Gastrocnemius medialis (tissue), 4 donors: Measurements from ENCODE around the gene IRS1.

ENCODE experiments used
- POLR2A ChIP-seq, 2 donors: fragments of 450-650 bp; IDR thresholded peaks; one replicate each; pipeline ENCODE4 v1.6.1; 2017; ENCODE audit warnings: antibody characterized with exemption in 2 of 2, mild to moderate bottlenecking in 2 of 2, moderate library complexity in 2 of 2
- TF ChIP-seq, protein P1 (sequence below), 5 experiments: fragments of 450-650 bp in 3 of 5; fragments of 200-600 bp in 2 of 5; sonication (generic) in 2 of 5; IDR thresholded peaks in 4 of 5; conservative IDR thresholded peaks in 1 of 5; 1 replicate in 4 of 5; 2 replicates in 1 of 5; pipeline ENCODE4 v1.5.1; 2016 to 2019; ENCODE audit warnings: antibody characterized with exemption in 5 of 5, mild to moderate bottlenecking in 3 of 5, moderate library complexity in 3 of 5

- TF ChIP-seq, protein P1, sequence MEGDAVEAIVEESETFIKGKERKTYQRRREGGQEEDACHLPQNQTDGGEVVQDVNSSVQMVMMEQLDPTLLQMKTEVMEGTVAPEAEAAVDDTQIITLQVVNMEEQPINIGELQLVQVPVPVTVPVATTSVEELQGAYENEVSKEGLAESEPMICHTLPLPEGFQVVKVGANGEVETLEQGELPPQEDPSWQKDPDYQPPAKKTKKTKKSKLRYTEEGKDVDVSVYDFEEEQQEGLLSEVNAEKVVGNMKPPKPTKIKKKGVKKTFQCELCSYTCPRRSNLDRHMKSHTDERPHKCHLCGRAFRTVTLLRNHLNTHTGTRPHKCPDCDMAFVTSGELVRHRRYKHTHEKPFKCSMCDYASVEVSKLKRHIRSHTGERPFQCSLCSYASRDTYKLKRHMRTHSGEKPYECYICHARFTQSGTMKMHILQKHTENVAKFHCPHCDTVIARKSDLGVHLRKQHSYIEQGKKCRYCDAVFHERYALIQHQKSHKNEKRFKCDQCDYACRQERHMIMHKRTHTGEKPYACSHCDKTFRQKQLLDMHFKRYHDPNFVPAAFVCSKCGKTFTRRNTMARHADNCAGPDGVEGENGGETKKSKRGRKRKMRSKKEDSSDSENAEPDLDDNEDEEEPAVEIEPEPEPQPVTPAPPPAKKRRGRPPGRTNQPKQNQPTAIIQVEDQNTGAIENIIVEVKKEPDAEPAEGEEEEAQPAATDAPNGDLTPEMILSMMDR (IDR thresholded peaks at IDR 0.05 in 4 of 5, conservative IDR thresholded peaks at IDR 0.05 in 1 of 5), result no peak
- TF ChIP-seq POLR2A (IDR thresholded peaks at IDR 0.05), result no peak
Observed at GRCh38 chr2:226715347-226715990, 84.2 kb downstream of the IRS1 start.
